Subcutaneous adipose tissue (tissue), 4 donors: ENCODE measurements around the gene CST2. TPM values are rescaled to one million over a fixed set of nuclear protein-coding genes. Genes with fewer than 3 reads are reported as not detected.

Source experiments
- CTCF ChIP-seq: fragments of 450-650 bp; IDR thresholded peaks from one replicate; pipeline ENCODE4 v1.5.1; 2016; ENCODE audit warnings: low read depth, mild to moderate bottlenecking, control low read depth, antibody characterized with exemption, moderate library complexity
- total RNA-seq, 4 donors: library from RNA; depleted of rRNA; stranded (reverse); fragments of >200 nt; gene quantifications; one replicate each; pipeline ENCODE4 v1.1.0, GENCODE V29; 2016

CST2 gene
- not detected for total RNA-seq

- no peak for TF ChIP-seq CTCF
Observed at GRCh38 chr20:23826541-23827021, at the start of gene CST2. CST2 (minus strand) TSS chr20:23826729; CDS start chr20:23826660, 69 bp downstream.

GRCh38 chr20:23875606-23876237, 49.2 kb upstream of the CST2 start:
- TF ChIP-seq CTCF: no peak

- no peak for TF ChIP-seq CTCF
Observed at GRCh38 chr20:23874747-23875146, 48.2 kb upstream of the CST2 start.

GRCh38 chr20:23873370-23874015, 47.0 kb upstream of the CST2 start:
- no peak for TF ChIP-seq CTCF

- no peak for TF ChIP-seq CTCF
Observed at GRCh38 chr20:23872065-23872464, 45.5 kb upstream of the CST2 start.

GRCh38 chr20:23870461-23870860, 43.9 kb upstream of the CST2 start:
- no peak for TF ChIP-seq CTCF

- TF ChIP-seq CTCF: no peak
Observed at GRCh38 chr20:23869520-23869919, 43.0 kb upstream of the CST2 start.
